ENCODE data around the gene RAPGEF2. TPM values are rescaled to one million over a fixed set of nuclear protein-coding genes. Genes with fewer than 3 reads are reported as not detected.

RAPGEF2 gene
- total and polyA plus RNA-seq, 9 of the 15 experiments (the other 6 are each of a cell fraction or from before 2014, with no cell fraction given): 3.1 to 32.6 (median 23.1) TPM

DNA sequence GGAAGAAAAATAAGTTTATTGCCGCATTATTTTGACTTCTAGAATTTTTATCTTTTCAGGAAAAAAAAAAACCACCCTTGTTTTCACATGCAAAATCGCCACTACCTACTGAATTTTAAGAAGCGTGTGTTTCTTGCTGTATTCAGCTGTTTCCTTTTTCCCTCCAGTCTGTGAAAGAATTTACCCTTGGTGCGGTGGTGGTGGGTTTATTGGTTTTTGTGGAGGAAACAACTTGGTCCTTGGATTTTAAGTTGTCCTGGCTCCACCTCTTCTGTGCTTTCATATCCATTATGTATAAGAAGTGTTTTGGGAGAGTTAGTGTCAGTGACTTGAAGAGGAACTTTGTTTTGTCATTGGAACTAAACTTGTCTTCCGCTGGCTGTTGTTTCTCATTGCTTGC lies 8.1 kb downstream of the RAPGEF2 start:
- FAIRE-seq (no peak), DNase-seq (ENCODE audit: extremely low read depth in 1 of 4, low spot score in 3 of 4) (no peak), ATAC-seq (peak; percentile 11)
- CTCF ChIA-PET (ENCODE audit: low intra/inter-chr PET ratio): interaction anchor here (0.6 kb wide), 1 partner anchor 181 kb away, joined by 3 read pairs; no protein-coding TSS in a partner anchor
- in situ Hi-C loops (cut with MboI): no loop called here
- 24% methylated on average over 5 of the region's 5 CpGs for WGBS (ENCODE audit: insufficient coverage, low coverage, missing lambda C conversion rate)
- TF ChIP-seq HMG20B (CRISPR knock-in tag; IDR thresholded peaks at IDR 0.05) (no peak), FOXK2 (conservative IDR thresholded peaks at IDR 0.05 in 1 of 2, IDR thresholded peaks at IDR 0.05 in 1 of 2; ENCODE audit: low read depth in 2 of 2) (0 out of 4 replicates have a peak, but pooled peaks of 1 of the 2 experiments have one; percentile 35)
- Histone ChIP-seq H4K20me1 (replicated peaks; ENCODE audit: control insufficient read depth, insufficient read depth, low read length) (no peaks in the 10 kb centered on the region), H3K9me3 (replicated peaks; ENCODE audit: control insufficient read depth, insufficient read depth, low read depth, low read length) (no peaks in the 10 kb centered on the region), H2AFZ (ENCODE audit: low read depth, low read length) (no peak overlapping the region; the same call in 1 of the 2 replicates), H3K79me2 (ENCODE audit: control insufficient read depth, insufficient read depth, low read length) (peaks cover 79% of the 10 kb centered on the region), H3K27me3 (ENCODE audit: control insufficient read depth in 2 of 2, insufficient read depth in 2 of 2, low read length in 2 of 2) (no peaks in the 10 kb centered on the region), H3K27ac (ENCODE audit: extremely low read depth, low read depth, low read length) (peak overlapping the region; percentile 53; the same call in 2 of the 3 replicates), H3K4me2 (ENCODE audit: insufficient read depth, low read length) (peak overlapping the region; percentile 43), H3K4me1 (replicated peaks in 1 of 2; ENCODE audit: control insufficient read depth in 2 of 2, insufficient read depth in 2 of 2, low read length in 2 of 2) (peaks cover 0 to 37% of the 10 kb centered on the region in 2 experiments; a peak in 4 of 5 replicates), H3K9ac (ENCODE audit: insufficient read depth in 1 of 2, low read depth in 2 of 2, low read length in 2 of 2) (peak overlapping the region in 1 of 2 experiments; percentile 47; a peak in 3 of 4 replicates), H3K4me3 (no peak overlapping the region), H3K36me3 (ENCODE audit: control insufficient read depth, insufficient read depth, low read length) (no peaks in the 10 kb centered on the region), H3K9me1 (ENCODE audit: control insufficient read depth, insufficient read depth, low read length) (no peaks in the 10 kb centered on the region)
- POLR2A ChIA-PET: interaction anchor here (1.1 to 2.0 kb wide), 2 partner anchors 10 to 40 kb away, joined by 5 read pairs; no protein-coding TSS in a partner anchor
- intact Hi-C loops (cut with micrococcal nuclease): no loop called here
- BruUV-seq (replicated peaks): no TSS peak

DNA sequence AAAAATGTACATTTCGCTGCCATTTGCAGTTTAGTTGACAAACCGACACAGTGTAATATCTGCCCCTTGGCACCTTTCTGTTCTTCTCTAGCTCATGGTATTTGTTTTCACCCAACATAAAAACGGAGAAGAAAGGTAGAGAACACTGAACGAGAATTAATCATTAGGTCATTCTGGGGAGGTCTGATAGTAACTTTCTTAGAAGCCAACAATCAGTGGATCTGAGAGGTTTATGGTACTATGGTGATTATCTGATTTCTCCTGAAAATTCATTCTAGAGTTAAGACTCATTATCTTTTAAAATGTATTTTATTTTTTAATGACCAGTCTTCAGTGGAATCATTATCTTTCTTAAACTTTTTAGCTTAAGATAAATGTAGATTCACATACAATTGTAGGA lies 8.5 kb downstream of the RAPGEF2 start:
- Histone ChIP-seq H3K36me3 (ENCODE audit: control insufficient read depth, insufficient read depth, low read length) (no peaks in the 10 kb centered on the region), H3K9ac (ENCODE audit: insufficient read depth in 1 of 2, low read depth in 2 of 2, low read length in 2 of 2) (peak overlapping the region in 1 of 2 experiments; percentile 47; a peak in 3 of 4 replicates), H2AFZ (ENCODE audit: low read depth, low read length) (no peak overlapping the region; the same call in 1 of the 2 replicates), H3K9me1 (ENCODE audit: control insufficient read depth, insufficient read depth, low read length) (no peaks in the 10 kb centered on the region), H3K4me3 (no peak overlapping the region), H3K27me3 (ENCODE audit: control insufficient read depth in 2 of 2, insufficient read depth in 2 of 2, low read length in 2 of 2) (no peaks in the 10 kb centered on the region), H3K4me2 (ENCODE audit: insufficient read depth, low read length) (peak overlapping the region; percentile 43), H3K9me3 (replicated peaks; ENCODE audit: control insufficient read depth, insufficient read depth, low read depth, low read length) (no peaks in the 10 kb centered on the region), H3K27ac (ENCODE audit: extremely low read depth, low read depth, low read length) (peak overlapping the region; percentile 53; the same call in 2 of the 3 replicates), H3K4me1 (replicated peaks in 1 of 2; ENCODE audit: control insufficient read depth in 2 of 2, insufficient read depth in 2 of 2, low read length in 2 of 2) (peaks cover 0 to 37% of the 10 kb centered on the region in 2 experiments; a peak in 4 of 5 replicates), H4K20me1 (replicated peaks; ENCODE audit: control insufficient read depth, insufficient read depth, low read length) (no peaks in the 10 kb centered on the region), H3K79me2 (ENCODE audit: control insufficient read depth, insufficient read depth, low read length) (peaks cover 75% of the 10 kb centered on the region)
- CTCF ChIA-PET (ENCODE audit: low intra/inter-chr PET ratio): interaction anchor here (0.6 kb wide), 1 partner anchor 180 kb away, joined by 3 read pairs; no protein-coding TSS in a partner anchor
- BruUV-seq (replicated peaks): no TSS peak
- ATAC-seq (peak; percentile 9), DNase-seq (ENCODE audit: extremely low read depth in 1 of 4, low spot score in 3 of 4) (no peak), FAIRE-seq (no peak)
- 8% methylated on average over 4 of the region's 4 CpGs for WGBS (ENCODE audit: insufficient coverage, low coverage, missing lambda C conversion rate)
- intact Hi-C loops (cut with micrococcal nuclease): no loop called here
- in situ Hi-C loops (cut with MboI): no loop called here
- POLR2A ChIA-PET: interaction anchor here (1.1 to 2.0 kb wide), 2 partner anchors 9 to 39 kb away, joined by 5 read pairs; no protein-coding TSS in a partner anchor
- TF ChIP-seq ZNF695 (CRISPR knock-in tag; IDR thresholded peaks at IDR 0.05): no peak
- no peak for TF ChIP-seq TAF1 (IDR thresholded peaks at IDR 0.05; ENCODE audit: control insufficient read depth, extremely low read depth, insufficient read depth, low read length, severe bottlenecking)
- no peak for TF ChIP-seq KAT8 (IDR thresholded peaks at IDR 0.05; ENCODE audit: low read depth)
- no peak for TF ChIP-seq ARNT (IDR thresholded peaks at IDR 0.05)
- no peak for TF ChIP-seq GATAD2A (IDR thresholded peaks at IDR 0.05)
- no peak for TF ChIP-seq FOS (IDR thresholded peaks at IDR 0.05; ENCODE audit: extremely low read depth, insufficient read length)
- TF ChIP-seq HOXB6 (CRISPR knock-in tag; IDR thresholded peaks at IDR 0.05; ENCODE audit: borderline replicate concordance): no peak
- TF ChIP-seq, protein P1, sequence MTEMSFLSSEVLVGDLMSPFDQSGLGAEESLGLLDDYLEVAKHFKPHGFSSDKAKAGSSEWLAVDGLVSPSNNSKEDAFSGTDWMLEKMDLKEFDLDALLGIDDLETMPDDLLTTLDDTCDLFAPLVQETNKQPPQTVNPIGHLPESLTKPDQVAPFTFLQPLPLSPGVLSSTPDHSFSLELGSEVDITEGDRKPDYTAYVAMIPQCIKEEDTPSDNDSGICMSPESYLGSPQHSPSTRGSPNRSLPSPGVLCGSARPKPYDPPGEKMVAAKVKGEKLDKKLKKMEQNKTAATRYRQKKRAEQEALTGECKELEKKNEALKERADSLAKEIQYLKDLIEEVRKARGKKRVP (CRISPR knock-in tag; IDR thresholded peaks at IDR 0.05): no peak
- TF ChIP-seq EZH2 (IDR thresholded peaks at IDR 0.05; ENCODE audit: borderline replicate concordance, low read depth, low read length): no peak
- no peak for TF ChIP-seq ARHGAP35 (IDR thresholded peaks at IDR 0.05; ENCODE audit: partially characterized antibody)
- peak; percentile 54; the same call in 1 of the 2 replicates for TF ChIP-seq STAT5A (IDR thresholded peaks at IDR 0.05; ENCODE audit: borderline replicate concordance, low read length)
- TF ChIP-seq ADNP (tag; IDR thresholded peaks at IDR 0.05): no peak
- TF ChIP-seq KLF1 (tag; IDR thresholded peaks at IDR 0.05): no peak
- TF ChIP-seq MTA1 (IDR thresholded peaks at IDR 0.05; ENCODE audit: borderline replicate concordance): no peak
- TF ChIP-seq ZNF699 (CRISPR knock-in tag; IDR thresholded peaks at IDR 0.05; ENCODE audit: insufficient replicate concordance): no peak
